ENCODE results near the gene YY1AP1.

The YY1AP1 gene

GRCh38 chr1:155652951-155653350 lies 35.6 kb downstream of the YY1AP1 start:
- Histone ChIP-seq H4K20me1 (ENCODE audit: control insufficient read depth, insufficient read depth, low read depth, low read length) (no peaks in the 10 kb centered on the region), H3K4me3 (ENCODE audit: low read length) (no peak overlapping the region), H3K36me3 (ENCODE audit: control insufficient read depth, low read length) (no peaks in the 10 kb centered on the region), H3K4me2 (ENCODE audit: low read length) (no peak overlapping the region), H3F3A (ENCODE audit: control insufficient read depth, insufficient read depth) (no peaks in the 10 kb centered on the region), H3K9me3 (ENCODE audit: control insufficient read depth, insufficient read depth, low read length) (peaks cover 6% of the 10 kb centered on the region; the same call in 1 of the 2 replicates), H3K27ac (ENCODE audit: low read depth, low read length) (no peak overlapping the region), H3K9me2 (replicated peaks; ENCODE audit: control insufficient read depth, low read length) (no peaks in the 10 kb centered on the region), H3K4me1 (ENCODE audit: control insufficient read depth, low read length) (no peaks in the 10 kb centered on the region; the same call in 1 of the 2 replicates), H3K27me3 (ENCODE audit: control insufficient read depth, low read length) (0 out of 2 replicates have a peak, but pooled peaks cover 5% of the 10 kb centered on the region), H3K79me2 (ENCODE audit: control insufficient read depth, low read length) (no peaks in the 10 kb centered on the region)
- no peak for TF ChIP-seq EZH2phosphoT487 (IDR thresholded peaks at IDR 0.05; ENCODE audit: borderline replicate concordance, low read length)
- TF ChIP-seq CTCF (IDR thresholded peaks at IDR 0.05; ENCODE audit: low read depth, low read length, poor library complexity, severe bottlenecking): no peak

- H3K27ac ChIP-seq (ENCODE audit: low read depth, low read length): no peak overlapping the region
- no peaks in the 10 kb centered on the region for H3K36me3 ChIP-seq (ENCODE audit: control insufficient read depth, low read length)
- H3K9me2 ChIP-seq (replicated peaks; ENCODE audit: control insufficient read depth, low read length): no peaks in the 10 kb centered on the region
- no peak overlapping the region for H3K4me3 ChIP-seq (ENCODE audit: low read length)
- H3K4me1 ChIP-seq (ENCODE audit: control insufficient read depth, low read length): no peaks in the 10 kb centered on the region; the same call in 1 of the 2 replicates
- 0 out of 2 replicates have a peak, but pooled peaks cover 5% of the 10 kb centered on the region for H3K27me3 ChIP-seq (ENCODE audit: control insufficient read depth, low read length)
- H3K4me2 ChIP-seq (ENCODE audit: low read length): no peak overlapping the region
- no peaks in the 10 kb centered on the region for H3F3A ChIP-seq (ENCODE audit: control insufficient read depth, insufficient read depth)
- no peaks in the 10 kb centered on the region for H3K79me2 ChIP-seq (ENCODE audit: control insufficient read depth, low read length)
- no peaks in the 10 kb centered on the region for H4K20me1 ChIP-seq (ENCODE audit: control insufficient read depth, insufficient read depth, low read depth, low read length)
- H3K9me3 ChIP-seq (ENCODE audit: control insufficient read depth, insufficient read depth, low read length): peaks cover 6% of the 10 kb centered on the region; the same call in 1 of the 2 replicates
- no peak for TF ChIP-seq CTCF (IDR thresholded peaks at IDR 0.05; ENCODE audit: low read depth, low read length, poor library complexity, severe bottlenecking)
- no peak for TF ChIP-seq EZH2phosphoT487 (IDR thresholded peaks at IDR 0.05; ENCODE audit: borderline replicate concordance, low read length)
These were observed 36.5 kb downstream of the YY1AP1 start for GRCh38 chr1:155651861-155652661.

- no peak overlapping the region for H3K4me2 ChIP-seq (ENCODE audit: low read length)
- no peaks in the 10 kb centered on the region for H3K9me2 ChIP-seq (replicated peaks; ENCODE audit: control insufficient read depth, low read length)
- no peaks in the 10 kb centered on the region for H4K20me1 ChIP-seq (ENCODE audit: control insufficient read depth, insufficient read depth, low read depth, low read length)
- H3K4me3 ChIP-seq (ENCODE audit: low read length): no peak overlapping the region
- TF ChIP-seq CTCF (IDR thresholded peaks at IDR 0.05; ENCODE audit: low read depth, low read length, poor library complexity, severe bottlenecking) (no peak), EZH2phosphoT487 (IDR thresholded peaks at IDR 0.05; ENCODE audit: borderline replicate concordance, low read length) (no peak)
- H3F3A ChIP-seq (ENCODE audit: control insufficient read depth, insufficient read depth): no peaks in the 10 kb centered on the region
- H3K79me2 ChIP-seq (ENCODE audit: control insufficient read depth, low read length): no peaks in the 10 kb centered on the region
- H3K9me3 ChIP-seq (ENCODE audit: control insufficient read depth, insufficient read depth, low read length): peaks cover 6% of the 10 kb centered on the region; the same call in 1 of the 2 replicates
- H3K27ac ChIP-seq (ENCODE audit: low read depth, low read length): no peak overlapping the region
- H3K27me3 ChIP-seq (ENCODE audit: control insufficient read depth, low read length): 0 out of 2 replicates have a peak, but pooled peaks cover 5% of the 10 kb centered on the region
- H3K36me3 ChIP-seq (ENCODE audit: control insufficient read depth, low read length): no peaks in the 10 kb centered on the region
- H3K4me1 ChIP-seq (ENCODE audit: control insufficient read depth, low read length): peaks cover 15% of the 10 kb centered on the region
These were observed 38.3 kb downstream of the YY1AP1 start for GRCh38 chr1:155650231-155650757.

Measured in DOHH2 (cell line).